Measurements from ENCODE around the gene TOP2B. TPM values are rescaled to one million over a fixed set of nuclear protein-coding genes. Genes with fewer than 3 reads are reported as not detected.

Gene TOP2B
- total RNA-seq, 1 experiment from 2014 or later = 63.1 TPM

GRCh38 chr3:25697553-25697952 is 32.8 kb upstream of the TOP2B start:
- intact Hi-C loops (cut with micrococcal nuclease; ENCODE audit: unreplicated experiment) (no loop called here), in situ Hi-C loops (cut with HindIII; ENCODE audit: low pct_unique_long_range_greater_than_20kb, low sequenced_read_pairs) (no loop called here)
- Histone ChIP-seq H3K9me3 (ENCODE audit: control insufficient read depth, insufficient read depth, low read depth, low read length) (no peaks in the 10 kb centered on the region), H3K27ac (ENCODE audit: low read length) (no peak overlapping the region), H3K27me3 (ENCODE audit: control insufficient read depth, insufficient read depth, low read length) (no peaks in the 10 kb centered on the region), H3K36me3 (ENCODE audit: control insufficient read depth, insufficient read depth, low read length) (no peaks in the 10 kb centered on the region), H3K4me3 (ENCODE audit: low read depth in 2 of 2, low read length in 2 of 2) (no peak overlapping the region), H3K4me1 (ENCODE audit: control insufficient read depth, insufficient read depth, low read length) (no peaks in the 10 kb centered on the region)
- ChIA-PET POLR2A (no interaction called here), CTCF (no interaction called here)
- no peak for ATAC-seq
- DNase-seq (ENCODE audit: low read depth, low spot score) = no peak
- TF ChIP-seq POLR2AphosphoS5 (IDR thresholded peaks at IDR 0.05; ENCODE audit: low read depth, low read length) (no peak), SIN3A (IDR thresholded peaks at IDR 0.05; ENCODE audit: borderline replicate concordance, insufficient read depth, low read depth, low read length) (no peak), CTCF (IDR thresholded peaks at IDR 0.05) (no peak), TCF7L2 (IDR thresholded peaks at IDR 0.05; ENCODE audit: low read depth, low read length) (no peak)
- TF ChIP-seq, protein P1, sequence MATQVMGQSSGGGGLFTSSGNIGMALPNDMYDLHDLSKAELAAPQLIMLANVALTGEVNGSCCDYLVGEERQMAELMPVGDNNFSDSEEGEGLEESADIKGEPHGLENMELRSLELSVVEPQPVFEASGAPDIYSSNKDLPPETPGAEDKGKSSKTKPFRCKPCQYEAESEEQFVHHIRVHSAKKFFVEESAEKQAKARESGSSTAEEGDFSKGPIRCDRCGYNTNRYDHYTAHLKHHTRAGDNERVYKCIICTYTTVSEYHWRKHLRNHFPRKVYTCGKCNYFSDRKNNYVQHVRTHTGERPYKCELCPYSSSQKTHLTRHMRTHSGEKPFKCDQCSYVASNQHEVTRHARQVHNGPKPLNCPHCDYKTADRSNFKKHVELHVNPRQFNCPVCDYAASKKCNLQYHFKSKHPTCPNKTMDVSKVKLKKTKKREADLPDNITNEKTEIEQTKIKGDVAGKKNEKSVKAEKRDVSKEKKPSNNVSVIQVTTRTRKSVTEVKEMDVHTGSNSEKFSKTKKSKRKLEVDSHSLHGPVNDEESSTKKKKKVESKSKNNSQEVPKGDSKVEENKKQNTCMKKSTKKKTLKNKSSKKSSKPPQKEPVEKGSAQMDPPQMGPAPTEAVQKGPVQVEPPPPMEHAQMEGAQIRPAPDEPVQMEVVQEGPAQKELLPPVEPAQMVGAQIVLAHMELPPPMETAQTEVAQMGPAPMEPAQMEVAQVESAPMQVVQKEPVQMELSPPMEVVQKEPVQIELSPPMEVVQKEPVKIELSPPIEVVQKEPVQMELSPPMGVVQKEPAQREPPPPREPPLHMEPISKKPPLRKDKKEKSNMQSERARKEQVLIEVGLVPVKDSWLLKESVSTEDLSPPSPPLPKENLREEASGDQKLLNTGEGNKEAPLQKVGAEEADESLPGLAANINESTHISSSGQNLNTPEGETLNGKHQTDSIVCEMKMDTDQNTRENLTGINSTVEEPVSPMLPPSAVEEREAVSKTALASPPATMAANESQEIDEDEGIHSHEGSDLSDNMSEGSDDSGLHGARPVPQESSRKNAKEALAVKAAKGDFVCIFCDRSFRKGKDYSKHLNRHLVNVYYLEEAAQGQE (IDR thresholded peaks at IDR 0.05; ENCODE audit: insufficient read depth in 1 of 2, low read depth in 2 of 2, low read length in 1 of 2) = no peak
- no TSS peak for BruUV-seq (replicated peaks)

- TF ChIP-seq, protein P1 (IDR thresholded peaks at IDR 0.05; ENCODE audit: insufficient read depth in 1 of 2, low read depth in 2 of 2, low read length in 1 of 2) = no peak
- TF ChIP-seq TCF7L2 (IDR thresholded peaks at IDR 0.05; ENCODE audit: low read depth, low read length) = no peak
- no peak for TF ChIP-seq SIN3A (IDR thresholded peaks at IDR 0.05; ENCODE audit: borderline replicate concordance, insufficient read depth, low read depth, low read length)
- TF ChIP-seq POLR2AphosphoS5 (IDR thresholded peaks at IDR 0.05; ENCODE audit: low read depth, low read length) = no peak
- TF ChIP-seq CTCF (IDR thresholded peaks at IDR 0.05) = no peak
- Histone ChIP-seq H3K9me3 (ENCODE audit: control insufficient read depth, insufficient read depth, low read depth, low read length) (no peaks in the 10 kb centered on the region), H3K36me3 (ENCODE audit: control insufficient read depth, insufficient read depth, low read length) (no peaks in the 10 kb centered on the region), H3K4me1 (ENCODE audit: control insufficient read depth, insufficient read depth, low read length) (no peaks in the 10 kb centered on the region), H3K27ac (ENCODE audit: low read length) (no peak overlapping the region), H3K27me3 (ENCODE audit: control insufficient read depth, insufficient read depth, low read length) (no peaks in the 10 kb centered on the region; the same call in 1 of the 2 replicates), H3K4me3 (ENCODE audit: low read depth in 2 of 2, low read length in 2 of 2) (no peak overlapping the region)
- POLR2A ChIA-PET = no interaction called here
- DNase-seq (ENCODE audit: low read depth, low spot score) (no peak), ATAC-seq (no peak)
- in situ Hi-C loops (cut with HindIII; ENCODE audit: low pct_unique_long_range_greater_than_20kb, low sequenced_read_pairs) (no loop called here), intact Hi-C loops (cut with micrococcal nuclease; ENCODE audit: unreplicated experiment) (no loop called here)
- no TSS peak for BruUV-seq (replicated peaks)
- CTCF ChIA-PET = no interaction called here
Observed at GRCh38 chr3:25695731-25696420, 31.2 kb upstream of the TOP2B start.

All from Panc1 (cell line).